GM23338 (cell line): Measurements from ENCODE around the gene ZNF516. TPM values are rescaled to one million over a fixed set of nuclear protein-coding genes. Genes with fewer than 3 reads are reported as not detected.

Experiments
- ATAC-seq: fragments of 200-7000 bp; cut with Tn5 transposase; 3 replicates; pipeline ENCODE4 v1.9.1; 2020
- DNase-seq: peaks from one replicate; pipeline ENCODE4 v3.0.0-alpha.2; 2015; ENCODE audit warnings: low spot score
- H2AFZ ChIP-seq: fragments of 200-600 bp; sonication (generic); 2 replicates; pipeline ENCODE4 v1.8.0; 2016; ENCODE audit warnings: antibody characterized with exemption, mild to moderate bottlenecking, moderate library complexity
- H3F3A ChIP-seq: fragments of 200-600 bp; sonication (generic); replicated peaks from 2 replicates; pipeline ENCODE4 v1.8.0; 2017; ENCODE audit warnings: antibody characterized with exemption, mixed run types, low read depth
- H3K27ac ChIP-seq: fragments of 200-600 bp; sonication (generic); 2 replicates; pipeline ENCODE4 v1.6.1; 2016; ENCODE audit warnings: low read depth
- H3K27me3 ChIP-seq: fragments of 200-600 bp; sonication (generic); 2 replicates; pipeline ENCODE4 v1.8.0; 2016; ENCODE audit warnings: mild to moderate bottlenecking, mixed run types, moderate library complexity; ENCODE audit not compliant: insufficient read depth
- H3K36me3 ChIP-seq: fragments of 200-600 bp; sonication (generic); 2 replicates; pipeline ENCODE4 v1.8.0; 2016; ENCODE audit warnings: mild to moderate bottlenecking; ENCODE audit not compliant: insufficient read depth
- H3K4me1 ChIP-seq: fragments of 200-600 bp; sonication (generic); 2 replicates; pipeline ENCODE4 v1.8.0; 2016; ENCODE audit warnings: mild to moderate bottlenecking, moderate library complexity; ENCODE audit not compliant: insufficient read depth
- H3K4me2 ChIP-seq: fragments of 200-600 bp; sonication (generic); 2 replicates; pipeline ENCODE4 v1.7.1; 2017; ENCODE audit warnings: mixed run types
- H3K4me3 ChIP-seq: fragments of 200-600 bp; sonication (generic); 2 replicates; pipeline ENCODE4 v1.6.1; 2016; ENCODE audit warnings: mixed run types
- H3K79me2 ChIP-seq: fragments of 200-600 bp; sonication (generic); replicated peaks from 2 replicates; pipeline ENCODE4 v1.8.0; 2017; ENCODE audit warnings: mild to moderate bottlenecking; ENCODE audit not compliant: insufficient read depth
- H3K9me2 ChIP-seq: fragments of 200-600 bp; sonication (generic); 2 replicates; pipeline ENCODE4 v1.8.0; 2017; ENCODE audit not compliant: insufficient read depth
- H4K20me1 ChIP-seq: fragments of 200-600 bp; sonication (generic); replicated peaks from 2 replicates; pipeline ENCODE4 v1.8.0; 2017; ENCODE audit warnings: mild to moderate bottlenecking; ENCODE audit not compliant: insufficient read depth
- H3K27ac Mint-ChIP-seq: 2 replicates; pipeline ENCODE4 v1.8.0; 2020; ENCODE audit warnings: inconsistent platforms, mild to moderate bottlenecking, moderate library complexity, mixed read lengths
- H3K27me3 Mint-ChIP-seq: 3 replicates; pipeline ENCODE4 v1.8.0; 2022; ENCODE audit warnings: low read depth, mild to moderate bottlenecking, moderate library complexity, mixed read lengths, inconsistent platforms; ENCODE audit not compliant: insufficient read depth, poor library complexity
- H3K36me3 Mint-ChIP-seq: 3 replicates; pipeline ENCODE4 v1.8.0; 2021; ENCODE audit warnings: low read depth, mild to moderate bottlenecking, inconsistent platforms, moderate library complexity, mixed read lengths
- H3K4me1 Mint-ChIP-seq: 3 replicates; pipeline ENCODE4 v1.8.0; 2020; ENCODE audit warnings: mild to moderate bottlenecking, inconsistent platforms, mixed read lengths
- H3K4me3 Mint-ChIP-seq: 3 replicates; pipeline ENCODE4 v1.8.0; 2021; ENCODE audit warnings: moderate library complexity, mild to moderate bottlenecking, inconsistent platforms, mixed read lengths
- H3K9me3 Mint-ChIP-seq: 3 replicates; pipeline ENCODE4 v1.8.0; 2020; ENCODE audit warnings: moderate library complexity, mild to moderate bottlenecking, inconsistent platforms, mixed read lengths
- CREB1 ChIP-seq: fragments of 250-450 bp; sonication (Bioruptor Pico); IDR thresholded peaks from 2 replicates; pipeline ENCODE4 v1.5.0; 2020; ENCODE audit warnings: low read depth, mild to moderate bottlenecking, moderate library complexity
- EZH2phosphoT487 ChIP-seq: fragments of 200-600 bp; sonication (generic); IDR thresholded peaks from one replicate; pipeline ENCODE4 v1.8.1; 2018; ENCODE audit warnings: antibody characterized with exemption; ENCODE audit not compliant: unreplicated experiment
- JUNB ChIP-seq: IDR thresholded peaks from one replicate; pipeline ENCODE4 v1.6.1; 2016; ENCODE audit warnings: antibody characterized with exemption; ENCODE audit not compliant: unreplicated experiment
- NANOG ChIP-seq: IDR thresholded peaks from 2 replicates; pipeline ENCODE4 v1.6.1; 2016; ENCODE audit warnings: antibody characterized with exemption, borderline replicate concordance
- POLR2AphosphoS5 ChIP-seq: IDR thresholded peaks from 2 replicates; pipeline ENCODE4 v1.6.1; 2016; ENCODE audit warnings: antibody characterized with exemption, low read depth
- STAT1 ChIP-seq: IDR thresholded peaks from one replicate; pipeline ENCODE4 v1.6.1; 2016; ENCODE audit warnings: antibody characterized with exemption; ENCODE audit not compliant: unreplicated experiment
- ZNF114 ChIP-seq: fragments of 250-450 bp; sonication (Bioruptor Pico); IDR thresholded peaks from 2 replicates; pipeline ENCODE4 v1.5.0; 2020; ENCODE audit warnings: mild to moderate bottlenecking, moderate library complexity
- ZNF331 ChIP-seq: fragments of 250-450 bp; sonication (Bioruptor Pico); IDR thresholded peaks from 2 replicates; pipeline ENCODE4 v1.5.0; 2020; ENCODE audit warnings: low read depth, mild to moderate bottlenecking, moderate library complexity
- ZNF462 ChIP-seq: fragments of 250-450 bp; sonication (Bioruptor Pico); IDR thresholded peaks from 2 replicates; pipeline ENCODE4 v1.5.0; 2020; ENCODE audit warnings: mild to moderate bottlenecking, moderate library complexity
- polyA plus RNA-seq: library from polyadenylated mRNA; unstranded; fragments of >200 nt; fragmentation: Nextera tagmentation; extraction: Ambion mirVana; gene quantifications from 2 replicates; pipeline ENCODE4 v1.2.1, GENCODE V29; 2016
- total RNA-seq: library from RNA; depleted of rRNA; stranded (reverse); fragments of >200 nt; shearing (Covaris generic); gene quantifications from 2 replicates; pipeline ENCODE4 v1.2.3, GENCODE V29; 2014
- TF ChIP-seq, protein P1 (sequence below): IDR thresholded peaks from one replicate; pipeline ENCODE4 v1.6.1; 2018; ENCODE audit warnings: antibody characterized with exemption; ENCODE audit not compliant: unreplicated experiment
- TF ChIP-seq, protein P2 (sequence below): IDR thresholded peaks from 2 replicates; pipeline ENCODE4 v1.6.1; 2016; ENCODE audit warnings: antibody characterized with exemption

ZNF516 gene
- total and polyA plus RNA-seq, 2 experiments from 2014 or later, result 11.9 to 24.2 TPM

GRCh38 chr18:76487070-76487469 lies 8.0 kb downstream of the ZNF516 start:
- peaks cover 75% of the 10 kb centered on the region for H3K79me2 ChIP-seq
- H4K20me1 ChIP-seq, result peaks cover 10% of the 10 kb centered on the region; the same call in 1 of the 2 replicates
- H3K36me3 ChIP-seq, result no peaks in the 10 kb centered on the region
- H3K27ac ChIP-seq, result no peak overlapping the region
- ATAC-seq, result no peak
- no peak overlapping the region for H3K4me3 ChIP-seq
- Mint-ChIP-seq H3K9me3 (no peaks in the 10 kb centered on the region), H3K36me3 (no peaks in the 10 kb centered on the region), H3K27me3 (peaks cover 34% of the 10 kb centered on the region), H3K4me1 (peaks cover 77% of the 10 kb centered on the region), H3K4me3 (no peak overlapping the region; the same call in 2 of the 3 replicates), H3K27ac (no peak overlapping the region)
- no peak overlapping the region for H3K4me2 ChIP-seq
- TF ChIP-seq POLR2AphosphoS5 (no peak), ZNF114 (CRISPR knock-in tag) (no peak), ZNF331 (CRISPR knock-in tag) (no peak)
- TF ChIP-seq, protein P1, sequence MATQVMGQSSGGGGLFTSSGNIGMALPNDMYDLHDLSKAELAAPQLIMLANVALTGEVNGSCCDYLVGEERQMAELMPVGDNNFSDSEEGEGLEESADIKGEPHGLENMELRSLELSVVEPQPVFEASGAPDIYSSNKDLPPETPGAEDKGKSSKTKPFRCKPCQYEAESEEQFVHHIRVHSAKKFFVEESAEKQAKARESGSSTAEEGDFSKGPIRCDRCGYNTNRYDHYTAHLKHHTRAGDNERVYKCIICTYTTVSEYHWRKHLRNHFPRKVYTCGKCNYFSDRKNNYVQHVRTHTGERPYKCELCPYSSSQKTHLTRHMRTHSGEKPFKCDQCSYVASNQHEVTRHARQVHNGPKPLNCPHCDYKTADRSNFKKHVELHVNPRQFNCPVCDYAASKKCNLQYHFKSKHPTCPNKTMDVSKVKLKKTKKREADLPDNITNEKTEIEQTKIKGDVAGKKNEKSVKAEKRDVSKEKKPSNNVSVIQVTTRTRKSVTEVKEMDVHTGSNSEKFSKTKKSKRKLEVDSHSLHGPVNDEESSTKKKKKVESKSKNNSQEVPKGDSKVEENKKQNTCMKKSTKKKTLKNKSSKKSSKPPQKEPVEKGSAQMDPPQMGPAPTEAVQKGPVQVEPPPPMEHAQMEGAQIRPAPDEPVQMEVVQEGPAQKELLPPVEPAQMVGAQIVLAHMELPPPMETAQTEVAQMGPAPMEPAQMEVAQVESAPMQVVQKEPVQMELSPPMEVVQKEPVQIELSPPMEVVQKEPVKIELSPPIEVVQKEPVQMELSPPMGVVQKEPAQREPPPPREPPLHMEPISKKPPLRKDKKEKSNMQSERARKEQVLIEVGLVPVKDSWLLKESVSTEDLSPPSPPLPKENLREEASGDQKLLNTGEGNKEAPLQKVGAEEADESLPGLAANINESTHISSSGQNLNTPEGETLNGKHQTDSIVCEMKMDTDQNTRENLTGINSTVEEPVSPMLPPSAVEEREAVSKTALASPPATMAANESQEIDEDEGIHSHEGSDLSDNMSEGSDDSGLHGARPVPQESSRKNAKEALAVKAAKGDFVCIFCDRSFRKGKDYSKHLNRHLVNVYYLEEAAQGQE, result no peak
- TF ChIP-seq, protein P2, sequence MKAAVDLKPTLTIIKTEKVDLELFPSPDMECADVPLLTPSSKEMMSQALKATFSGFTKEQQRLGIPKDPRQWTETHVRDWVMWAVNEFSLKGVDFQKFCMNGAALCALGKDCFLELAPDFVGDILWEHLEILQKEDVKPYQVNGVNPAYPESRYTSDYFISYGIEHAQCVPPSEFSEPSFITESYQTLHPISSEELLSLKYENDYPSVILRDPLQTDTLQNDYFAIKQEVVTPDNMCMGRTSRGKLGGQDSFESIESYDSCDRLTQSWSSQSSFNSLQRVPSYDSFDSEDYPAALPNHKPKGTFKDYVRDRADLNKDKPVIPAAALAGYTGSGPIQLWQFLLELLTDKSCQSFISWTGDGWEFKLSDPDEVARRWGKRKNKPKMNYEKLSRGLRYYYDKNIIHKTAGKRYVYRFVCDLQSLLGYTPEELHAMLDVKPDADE, result no peak
- no peak for DNase-seq
- no peak overlapping the region for H2AFZ ChIP-seq
- peaks cover 34% of the 10 kb centered on the region for H3K27me3 ChIP-seq
- no peaks in the 10 kb centered on the region for H3F3A ChIP-seq
- H3K9me2 ChIP-seq, result no peaks in the 10 kb centered on the region
- H3K4me1 ChIP-seq, result peaks cover 51% of the 10 kb centered on the region

DNA sequence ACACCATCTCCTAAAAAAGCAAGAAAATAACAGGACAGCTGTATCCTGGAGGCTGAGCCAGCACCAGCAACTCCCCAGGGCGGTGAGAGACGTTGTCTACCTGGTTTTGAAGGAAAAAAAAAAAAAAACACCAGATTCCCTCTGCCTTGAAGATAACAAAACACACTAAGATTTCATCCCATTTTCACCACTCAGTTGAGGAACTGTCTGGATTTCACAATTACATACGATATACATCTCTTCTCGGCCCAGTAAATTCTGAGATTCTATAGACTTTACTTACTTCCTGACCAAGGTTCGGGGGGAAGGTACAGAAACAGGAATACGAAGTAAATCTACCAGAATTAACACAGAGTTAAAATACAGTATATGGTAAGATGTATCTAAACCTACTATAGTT lies 8.5 kb downstream of the ZNF516 start:
- peaks cover 33% of the 10 kb centered on the region for H3K27me3 Mint-ChIP-seq
- Histone ChIP-seq H3K36me3 (no peaks in the 10 kb centered on the region), H3K79me2 (peaks cover 80% of the 10 kb centered on the region), H3K4me3 (no peak overlapping the region), H3K27ac (no peak overlapping the region), H4K20me1 (peaks cover 10% of the 10 kb centered on the region; the same call in 1 of the 2 replicates), H3K4me1 (peaks cover 51% of the 10 kb centered on the region), H3K4me2 (no peak overlapping the region), H3K9me2 (no peaks in the 10 kb centered on the region), H3K27me3 (peaks cover 29% of the 10 kb centered on the region), H2AFZ (no peak overlapping the region), H3F3A (no peaks in the 10 kb centered on the region)
- H3K4me1 Mint-ChIP-seq, result peaks cover 79% of the 10 kb centered on the region
- no peaks in the 10 kb centered on the region for H3K9me3 Mint-ChIP-seq
- TF ChIP-seq CREB1 (CRISPR knock-in tag) (no peak), STAT1 (no peak), ZNF462 (no peak), ZNF331 (CRISPR knock-in tag) (no peak), JUNB (no peak), POLR2AphosphoS5 (no peak), NANOG (no peak), EZH2phosphoT487 (no peak)
- no peak overlapping the region; the same call in 2 of the 3 replicates for H3K4me3 Mint-ChIP-seq
- H3K36me3 Mint-ChIP-seq, result no peaks in the 10 kb centered on the region
- ATAC-seq, result no peak
- H3K27ac Mint-ChIP-seq, result no peak overlapping the region
- DNase-seq, result no peak
